Choroid plexus epithelial cell (primary cell): Measurements from ENCODE around the gene DHX40.
"Not testable (repeated sequence)": the region's sequence is repeated elsewhere in the genome, so short reads cannot be mapped to it uniquely, and the experiment has no call there.

ENCODE experiments used
- DNase-seq: peaks from one replicate; pipeline ENCODE4 v3.0.0-alpha.2; 2010; ENCODE audit warnings: low read depth
- H3K4me3 ChIP-seq: 2 replicates; pipeline ENCODE4 v1.5.1; 2011; ENCODE audit warnings: low read depth, mild to moderate bottlenecking, control low read depth, low read length, moderate library complexity
- CTCF ChIP-seq: conservative IDR thresholded peaks from 2 replicates; pipeline ENCODE4 v1.5.1; 2011; ENCODE audit warnings: low read depth, mild to moderate bottlenecking, control low read depth, inconsistent platforms, low read length, moderate library complexity

Gene DHX40

DNA sequence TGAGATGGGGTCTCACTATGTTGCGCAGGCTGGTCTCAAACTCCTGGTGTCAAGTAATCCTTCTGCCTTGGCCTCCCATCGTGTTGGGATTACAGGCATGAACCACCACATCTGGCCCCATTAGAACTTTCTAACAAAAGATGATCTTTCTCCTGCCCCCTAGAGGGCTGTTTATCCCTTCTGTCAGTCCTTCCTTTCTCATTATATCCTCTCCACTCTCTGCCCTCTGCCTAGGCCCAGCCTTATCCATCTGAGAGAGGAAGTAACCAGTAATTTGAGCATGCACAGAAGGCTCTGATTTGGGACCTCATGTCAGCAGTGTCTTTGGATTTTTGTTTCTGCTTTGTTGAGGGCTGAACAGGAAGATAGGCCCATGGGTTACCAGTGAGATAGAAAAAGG is 4.4 kb upstream of the DHX40 start:
- DNase-seq, result peak; percentile 47

GRCh38 chr17:59565959-59566324 is 532 bp downstream of the DHX40 start:
- no peak for TF ChIP-seq CTCF
- H3K4me3 ChIP-seq, result peak overlapping the region; percentile 100
- peak; percentile 80 for DNase-seq

More for the DNA sequence above, 4.4 kb upstream of the DHX40 start:
- H3K4me3 ChIP-seq, result no peak overlapping the region
- peak; percentile 56 for TF ChIP-seq CTCF

- not testable (repeated sequence) for H3K4me3 ChIP-seq, DNase-seq
Observed at GRCh38 chr17:59569151-59569550, 3.7 kb downstream of the DHX40 start.

DNA sequence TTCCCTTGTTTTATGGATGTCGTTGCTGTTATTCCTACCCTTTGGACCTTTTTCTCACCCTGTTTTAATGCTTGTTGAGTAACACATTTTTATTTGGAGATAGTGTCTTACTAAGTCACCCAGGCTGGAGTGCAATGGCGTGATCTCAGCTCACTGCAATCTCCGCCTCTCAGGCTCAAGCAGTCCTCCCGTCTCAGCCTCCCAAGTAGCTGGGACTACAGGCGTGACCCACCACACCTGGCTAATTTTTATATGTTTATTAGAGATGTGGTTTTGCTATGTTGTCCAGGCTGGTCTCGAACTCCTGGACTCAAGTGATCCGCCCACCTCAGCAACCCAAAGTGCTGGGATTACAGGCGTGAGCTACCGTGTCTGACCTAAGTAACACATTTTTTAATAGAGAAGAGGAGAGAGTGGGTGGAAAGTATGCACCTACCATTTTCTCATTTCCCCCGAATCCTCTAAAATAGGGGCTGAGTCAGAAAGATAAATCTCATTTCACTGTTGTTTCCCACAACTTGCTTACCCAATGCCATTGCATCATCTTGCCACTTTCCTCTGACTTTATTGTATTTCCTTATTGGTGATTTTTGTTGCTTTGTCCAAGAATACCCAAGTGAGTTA is 7.0 kb downstream of the DHX40 start:
- DNase-seq, result peak; percentile 31

DNA sequence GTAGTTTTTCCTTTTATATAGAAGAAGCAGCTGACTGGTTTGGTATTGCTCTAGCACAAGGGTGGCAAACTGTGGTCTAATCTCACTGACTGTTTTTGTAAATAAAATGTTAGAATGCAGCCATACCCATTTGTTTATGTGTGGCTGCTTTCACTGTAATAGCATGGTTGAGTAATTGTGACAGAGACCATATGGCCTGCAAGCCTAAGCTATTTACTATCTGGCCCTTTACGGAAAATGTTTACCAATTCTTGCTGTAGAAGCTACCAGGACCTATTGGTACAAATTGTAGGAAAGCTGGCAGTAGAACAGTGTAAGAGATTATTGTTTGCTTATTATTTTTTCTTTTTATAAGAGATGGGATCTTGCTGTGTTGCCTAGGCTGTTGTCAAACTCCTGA is 18.8 kb downstream of the DHX40 start:
- DNase-seq, H3K4me3 ChIP-seq: not testable (repeated sequence)

More for the DNA sequence above, 7.0 kb downstream of the DHX40 start:
- TF ChIP-seq CTCF, result no peak
- H3K4me3 ChIP-seq, result no peak overlapping the region

DNA sequence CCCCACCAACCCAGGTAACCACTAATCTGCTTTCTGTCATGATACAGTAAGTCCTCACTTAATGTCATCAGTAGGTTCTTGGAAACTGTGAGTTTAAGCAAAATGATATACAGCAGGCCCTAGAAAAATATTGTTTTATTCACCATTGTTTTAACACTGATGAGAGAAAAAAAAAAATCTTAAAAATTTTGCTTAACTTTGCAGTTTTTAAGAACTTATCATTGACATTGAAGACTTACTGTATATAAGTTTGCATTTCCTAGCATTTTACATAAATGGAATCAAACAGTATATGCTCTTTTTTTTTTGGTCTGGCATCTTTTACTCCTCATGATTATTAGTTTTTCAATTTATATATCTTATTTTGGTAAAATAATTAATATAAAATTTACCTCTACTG is 34.8 kb downstream of the DHX40 start:
- no peak overlapping the region for H3K4me3 ChIP-seq
- TF ChIP-seq CTCF, result no peak
- DNase-seq, result no peak

DNA sequence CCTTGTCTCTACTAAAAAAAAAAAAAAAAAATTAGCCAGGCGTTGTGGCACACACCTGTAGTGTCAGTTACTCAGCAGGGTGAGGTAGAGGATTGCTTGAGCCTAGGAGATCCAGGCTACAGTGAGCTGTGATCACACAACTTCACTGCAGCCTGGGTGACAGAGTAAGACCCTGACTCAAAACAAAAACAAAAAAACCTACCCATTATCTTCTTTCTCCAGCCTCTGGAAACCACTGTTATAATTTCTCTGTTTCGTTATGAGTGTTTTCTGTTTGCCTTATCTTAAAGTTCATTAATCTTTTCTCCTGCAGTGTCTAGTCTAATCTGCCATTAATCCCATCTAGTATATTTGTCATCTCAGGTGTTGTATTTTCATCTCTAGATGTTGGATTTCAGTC is 35.7 kb downstream of the DHX40 start:
- DNase-seq, result no peak
- TF ChIP-seq CTCF, result no peak
- H3K4me3 ChIP-seq, result no peak overlapping the region

- no peak overlapping the region for H3K4me3 ChIP-seq
- no peak for TF ChIP-seq CTCF
- no peak for DNase-seq
Observed at GRCh38 chr17:59607061-59607460, 41.7 kb downstream of the DHX40 start.
